Endothelial cell of umbilical vein (primary cell): ENCODE results near the gene NCAPG2. TPM values are rescaled to one million over a fixed set of nuclear protein-coding genes. Genes with fewer than 3 reads are reported as not detected.

Source experiments
- BruUV-seq: library from RNA; stranded (reverse); fragments of 400-500 nt; replicated peaks from 2 replicates; lab custom pipeline; 2021; lab: Mats Ljungman, UMichigan
- CTCF ChIA-PET: fragments of 300-600, 350-600 bp; sonication (Branson Sonifier 250); formaldehyde crosslinking; loops from one replicate; lab custom pipeline; 2021; ENCODE audit warnings: antibody characterized with exemption, inconsistent platforms; lab: Charles Lee
- POLR2A ChIA-PET: fragments of 300-600, 350-600 bp; sonication (Branson Sonifier 250); formaldehyde crosslinking; loops from one replicate; lab custom pipeline; 2021; ENCODE audit warnings: antibody characterized with exemption, inconsistent platforms; lab: Charles Lee
- DNase-seq: peaks from one replicate; pipeline ENCODE4 v3.0.0-alpha.2; 2011; ENCODE audit warnings: low read depth, low spot score
- FAIRE-seq: peaks from 2 replicates; lab custom pipeline; 2011; peaks lifted over from hg19 to GRCh38; lab: Jason Lieb, UNC
- H2AFZ ChIP-seq: 2 replicates; pipeline ENCODE4 v1.6.0; 2012; ENCODE audit warnings: low read depth, low read length, control low read depth, inconsistent platforms
- H3K27ac ChIP-seq: 2 replicates; pipeline ENCODE4 v1.5.1; 2011; ENCODE audit warnings: low read depth, mild to moderate bottlenecking, control low read depth, low read length, moderate library complexity; ENCODE audit not compliant: insufficient read depth
- H3K27me3 ChIP-seq, 2 experiments: 2 replicates each; pipeline versions ENCODE4 v1.6.0 to v1.6.1; 2011; ENCODE audit warnings: low read length in 2 of 2, mixed read lengths in 1 of 2; ENCODE audit not compliant: control insufficient read depth in 2 of 2, insufficient read depth in 2 of 2
- H3K36me3 ChIP-seq, 2 experiments: 2 replicates in 1 of 2; 3 replicates in 1 of 2; pipeline ENCODE4 v1.5.1; 2011; ENCODE audit warnings: low read length in 2 of 2, mild to moderate bottlenecking in 1 of 2, moderate library complexity in 1 of 2; ENCODE audit not compliant: control insufficient read depth in 2 of 2, insufficient read depth in 2 of 2; ENCODE audit errors: extremely low read depth in 1 of 2
- H3K4me1 ChIP-seq: 3 replicates; pipeline ENCODE4 v1.5.1; 2011; ENCODE audit warnings: mild to moderate bottlenecking, low read length; ENCODE audit not compliant: control insufficient read depth, insufficient read depth; ENCODE audit errors: extremely low read depth
- H3K4me2 ChIP-seq: 2 replicates; pipeline ENCODE4 v1.6.1; 2011; ENCODE audit warnings: low read length, control low read depth, mixed read lengths; ENCODE audit not compliant: insufficient read depth
- H3K4me3 ChIP-seq, 3 experiments: fragments of 200-600 bp in 1 of 3; sonication (generic), shearing (Covaris generic) in 1 of 3; replicated peaks in 1 of 3; 2 replicates each; pipeline ENCODE4 v1.5.1; 2011 to 2016; ENCODE audit warnings: control low read depth in 3 of 3, low read length in 3 of 3, mild to moderate bottlenecking in 2 of 3, inconsistent platforms in 1 of 3, low read depth in 1 of 3, moderate library complexity in 1 of 3; ENCODE audit not compliant: insufficient read depth in 1 of 3
- H3K79me2 ChIP-seq: 2 replicates; pipeline ENCODE4 v1.6.0; 2012; ENCODE audit warnings: low read length, inconsistent platforms; ENCODE audit not compliant: control insufficient read depth, insufficient read depth
- H3K9ac ChIP-seq: replicated peaks from 2 replicates; pipeline ENCODE3; 2011; ENCODE audit warnings: low read length, control low read depth; ENCODE audit not compliant: insufficient read depth; ENCODE audit errors: extremely low read depth
- H3K9me1 ChIP-seq: replicated peaks from 3 replicates; pipeline ENCODE4 v1.6.0; 2011; ENCODE audit warnings: mild to moderate bottlenecking, low read length; ENCODE audit not compliant: control insufficient read depth, insufficient read depth; ENCODE audit errors: extremely low read depth
- H3K9me3 ChIP-seq: replicated peaks from 2 replicates; pipeline ENCODE4 v1.5.1; 2012; ENCODE audit warnings: low read length, inconsistent platforms; ENCODE audit not compliant: control insufficient read depth, insufficient read depth
- H4K20me1 ChIP-seq: replicated peaks from 2 replicates; pipeline ENCODE3; 2011; ENCODE audit warnings: mild to moderate bottlenecking, low read length; ENCODE audit not compliant: control insufficient read depth, insufficient read depth; ENCODE audit errors: extremely low read depth
- EZH2 ChIP-seq: IDR thresholded peaks from 2 replicates; pipeline ENCODE4 v1.6.1; 2012; ENCODE audit warnings: borderline replicate concordance, low read depth, mild to moderate bottlenecking, moderate library complexity, low read length, inconsistent platforms; ENCODE audit not compliant: severe bottlenecking
- FOS ChIP-seq: IDR thresholded peaks from 2 replicates; pipeline ENCODE4 v1.6.1; 2011; ENCODE audit warnings: mild to moderate bottlenecking, low read length, moderate library complexity, borderline replicate concordance; ENCODE audit not compliant: insufficient read depth
- GATA2 ChIP-seq: IDR thresholded peaks from 2 replicates; pipeline ENCODE4 v1.7.0; 2011; ENCODE audit warnings: low read depth, mild to moderate bottlenecking, moderate library complexity, mixed read lengths, low read length; ENCODE audit not compliant: insufficient read length, insufficient read depth
- JUN ChIP-seq: IDR thresholded peaks from 2 replicates; pipeline ENCODE4 v1.6.1; 2011; ENCODE audit warnings: borderline replicate concordance, low read depth; ENCODE audit not compliant: insufficient read length, insufficient read depth
- MYC ChIP-seq: IDR thresholded peaks from one replicate; pipeline ENCODE4 v1.6.1; 2011; ENCODE audit warnings: mild to moderate bottlenecking, low read depth, low read length
- POLR2A ChIP-seq: IDR thresholded peaks from 2 replicates; pipeline ENCODE4 v1.6.1; 2012; ENCODE audit warnings: low read depth, mild to moderate bottlenecking, control low read depth, low read length
- POLR2AphosphoS5 ChIP-seq: IDR thresholded peaks from 2 replicates; pipeline ENCODE4 v1.6.1; 2012; ENCODE audit warnings: low read depth, mild to moderate bottlenecking, control low read depth, low read length, moderate library complexity; ENCODE audit not compliant: insufficient read depth
- dilution Hi-C: fragments of 300-500 bp; cut with MboI; formaldehyde crosslinking; loops from one replicate; pipeline ENCODE4 v1.15.0; 2019; ENCODE audit warnings: low sequenced_read_pairs; ENCODE audit not compliant: extremely low pct_ligation_motif_present
- intact Hi-C: fragments of 100-400 bp; cut with micrococcal nuclease; formaldehyde crosslinking; loops from one replicate; pipeline ENCODE4 v1.10.0; 2022
- polyA plus RNA-seq, 4 experiments: library from polyadenylated mRNA; depleted of rRNA in 3 of 4; stranded (reverse) in 3 of 4; unstranded in 1 of 4; fragments of >200 nt; gene quantifications; 2 replicates each; pipeline versions ENCODE4 v1.2.1 to v1.2.3, GENCODE V29; 2011 to 2012; ENCODE audit warnings: missing spikeins in 1 of 4
- total RNA-seq: library from RNA; stranded (reverse); gene quantifications from 2 replicates; pipeline ENCODE4 v1.2.3, GENCODE V29; 2021
- TF ChIP-seq, protein P1 (sequence below): IDR thresholded peaks from 2 replicates; pipeline ENCODE4 v1.6.1; 2011; ENCODE audit not compliant: insufficient read depth, insufficient read length
- TF ChIP-seq, protein P2 (sequence below), 2 donors: IDR thresholded peaks; 1 replicate in 1 of 2; 2 replicates in 1 of 2; pipeline ENCODE4 v1.5.1; 2011; ENCODE audit warnings: low read length in 2 of 2, mild to moderate bottlenecking in 2 of 2, moderate library complexity in 2 of 2, control low read depth in 1 of 2, inconsistent platforms in 1 of 2, low read depth in 1 of 2; ENCODE audit not compliant: insufficient read depth in 1 of 2; ENCODE audit errors: extremely low read depth in 1 of 2

The NCAPG2 gene
- total and polyA plus RNA-seq, 2 donors (not counting 3 experiments of a cell fraction or from before 2014, with no cell fraction given) = 19.2 to 62.3 TPM

DNA sequence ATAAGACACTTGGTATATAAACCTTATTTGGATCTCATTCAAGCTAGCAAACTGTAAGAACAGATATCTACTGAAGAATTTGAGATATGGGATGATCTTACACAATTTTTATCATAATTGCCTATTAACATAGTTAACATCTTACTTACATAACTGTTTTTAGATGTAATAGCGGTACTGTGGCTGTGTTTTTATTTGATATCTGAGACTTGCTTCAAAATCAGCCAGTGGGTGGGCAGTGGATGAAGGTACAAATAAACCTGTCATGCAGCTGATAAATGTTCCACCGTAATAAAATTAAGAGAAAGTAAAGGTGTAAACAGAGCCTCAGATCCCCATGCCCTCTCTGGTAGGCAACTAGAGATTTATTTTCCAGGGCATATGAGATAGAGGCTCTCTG lies 88.6 kb downstream of the NCAPG2 start:
- Histone ChIP-seq H4K20me1 (no peaks in the 10 kb centered on the region), H3K27ac (no peak overlapping the region), H3K4me3 (no peak overlapping the region), H3K36me3 (no peaks in the 10 kb centered on the region), H3K9ac (no peak overlapping the region), H3K9me3 (no peaks in the 10 kb centered on the region), H3K27me3 (no peaks in the 10 kb centered on the region), H2AFZ (no peak overlapping the region), H3K4me2 (no peak overlapping the region), H3K4me1 (no peaks in the 10 kb centered on the region), H3K9me1 (no peaks in the 10 kb centered on the region), H3K79me2 (no peaks in the 10 kb centered on the region)
- CTCF ChIA-PET = no interaction called here
- no peak for TF ChIP-seq JUN
- TF ChIP-seq GATA2 = no peak
- no peak for FAIRE-seq
- dilution Hi-C loops (no loop called here), intact Hi-C loops (no loop called here)
- no peak for DNase-seq
- POLR2A ChIA-PET = no interaction called here
- BruUV-seq = no TSS peak

DNA sequence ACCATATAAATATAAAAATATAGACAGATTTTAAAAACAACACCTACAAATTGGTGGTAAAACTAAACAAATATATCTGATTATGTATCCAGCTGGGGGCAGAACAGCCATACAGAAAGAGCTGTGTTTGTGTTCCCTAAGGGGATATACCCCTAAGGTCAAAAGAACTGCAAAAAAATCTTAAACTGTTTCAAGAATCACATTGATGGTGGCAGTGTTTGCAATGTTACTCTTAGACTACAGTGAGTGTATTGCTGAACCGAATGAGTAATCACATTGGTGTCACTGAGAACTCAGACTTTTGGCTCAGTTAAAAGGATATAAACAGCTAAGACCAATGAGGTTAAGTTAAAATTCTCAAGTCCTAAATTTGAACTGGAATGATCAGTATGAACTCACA lies 89.9 kb downstream of the NCAPG2 start:
- Histone ChIP-seq H3K4me1 (no peaks in the 10 kb centered on the region), H3K27ac (no peak overlapping the region), H4K20me1 (no peaks in the 10 kb centered on the region), H3K9me3 (no peaks in the 10 kb centered on the region), H3K9me1 (no peaks in the 10 kb centered on the region), H3K4me2 (no peak overlapping the region), H2AFZ (no peak overlapping the region), H3K4me3 (no peak overlapping the region), H3K27me3 (no peaks in the 10 kb centered on the region), H3K9ac (no peak overlapping the region), H3K79me2 (no peaks in the 10 kb centered on the region), H3K36me3 (no peaks in the 10 kb centered on the region)
- FAIRE-seq = no peak
- no peak for TF ChIP-seq FOS
- TF ChIP-seq JUN = no peak
- TF ChIP-seq, protein P1, sequence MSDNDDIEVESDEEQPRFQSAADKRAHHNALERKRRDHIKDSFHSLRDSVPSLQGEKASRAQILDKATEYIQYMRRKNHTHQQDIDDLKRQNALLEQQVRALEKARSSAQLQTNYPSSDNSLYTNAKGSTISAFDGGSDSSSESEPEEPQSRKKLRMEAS = no peak
- TF ChIP-seq EZH2 = no peak
- TF ChIP-seq MYC = no peak
- TF ChIP-seq, protein P2, sequence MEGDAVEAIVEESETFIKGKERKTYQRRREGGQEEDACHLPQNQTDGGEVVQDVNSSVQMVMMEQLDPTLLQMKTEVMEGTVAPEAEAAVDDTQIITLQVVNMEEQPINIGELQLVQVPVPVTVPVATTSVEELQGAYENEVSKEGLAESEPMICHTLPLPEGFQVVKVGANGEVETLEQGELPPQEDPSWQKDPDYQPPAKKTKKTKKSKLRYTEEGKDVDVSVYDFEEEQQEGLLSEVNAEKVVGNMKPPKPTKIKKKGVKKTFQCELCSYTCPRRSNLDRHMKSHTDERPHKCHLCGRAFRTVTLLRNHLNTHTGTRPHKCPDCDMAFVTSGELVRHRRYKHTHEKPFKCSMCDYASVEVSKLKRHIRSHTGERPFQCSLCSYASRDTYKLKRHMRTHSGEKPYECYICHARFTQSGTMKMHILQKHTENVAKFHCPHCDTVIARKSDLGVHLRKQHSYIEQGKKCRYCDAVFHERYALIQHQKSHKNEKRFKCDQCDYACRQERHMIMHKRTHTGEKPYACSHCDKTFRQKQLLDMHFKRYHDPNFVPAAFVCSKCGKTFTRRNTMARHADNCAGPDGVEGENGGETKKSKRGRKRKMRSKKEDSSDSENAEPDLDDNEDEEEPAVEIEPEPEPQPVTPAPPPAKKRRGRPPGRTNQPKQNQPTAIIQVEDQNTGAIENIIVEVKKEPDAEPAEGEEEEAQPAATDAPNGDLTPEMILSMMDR (IDR thresholded peaks at IDR 0.05; ENCODE audit: extremely low read depth in 1 of 2, insufficient read depth in 1 of 2, low read depth in 1 of 2, low read length in 2 of 2) = no peak
- no peak for TF ChIP-seq POLR2A
- TF ChIP-seq GATA2 = no peak
- TF ChIP-seq POLR2AphosphoS5 = no peak
- DNase-seq = no peak
- POLR2A ChIA-PET = no interaction called here
- dilution Hi-C loops (no loop called here), intact Hi-C loops (no loop called here)
- CTCF ChIA-PET = no interaction called here
- no TSS peak for BruUV-seq
